ENCODE data around the gene FUT8. TPM values are rescaled to one million over a fixed set of nuclear protein-coding genes. Genes with fewer than 3 reads are reported as not detected.

FUT8 gene
- total RNA-seq, 1 donor from 2014 or later: 22.2 TPM

MicroRNAs within 50 kb of the gene (microRNA counts, 767-probe panel; counts per million panel counts)
- not detected for microRNA hsa-miR-625-5p

Small RNA genes lying within 50 kb of the gene (microRNA-seq; reads per million reads assigned to microRNA genes)
- gene MIR625: 0.48 reads per million

Data from myocyte (in vitro differentiated cells).